Hematopoietic multipotent progenitor cell (in vitro differentiated cells): ENCODE data around the gene ATP6V0A4. TPM values are rescaled to one million over a fixed set of nuclear protein-coding genes. Genes with fewer than 3 reads are reported as not detected.
A peak's percentile ranks its signal among the peaks of the same experiment; 100 is the strongest.
"Not testable (repeated sequence)": the region's sequence is repeated elsewhere in the genome, so short reads cannot be mapped to it uniquely, and the experiment has no call there.

ENCODE experiments used
- DNase-seq, 3 donors: peaks; one replicate each; pipeline ENCODE4 v3.0.0-alpha.2; 2011 to 2015; ENCODE audit warnings: low read depth in 2 of 3, low spot score in 2 of 3
- total RNA-seq: library from RNA; depleted of rRNA; stranded (reverse); fragments of >200 nt; gene quantifications from one replicate; pipeline ENCODE4 v1.2.3, GENCODE V29; 2012

The ATP6V0A4 gene
- total RNA-seq, 1 donor, result not detected

GRCh38 chr7:138753150-138753518, 44.9 kb downstream of the ATP6V0A4 start:
- DNase-seq, result no peak

GRCh38 chr7:138752518-138753149, 45.4 kb downstream of the ATP6V0A4 start:
- peak; percentile 88 to 99 (median 98) for DNase-seq

- peak in 1 of 3 donors; percentile 20 for DNase-seq
These were observed 47.0 kb downstream of the ATP6V0A4 start for GRCh38 chr7:138750901-138751464.

- DNase-seq, result no peak
These were observed 47.5 kb downstream of the ATP6V0A4 start for GRCh38 chr7:138750473-138750872.

GRCh38 chr7:138749960-138750359, 48.0 kb downstream of the ATP6V0A4 start:
- DNase-seq, result no peak

GRCh38 chr7:138748666-138749065, 49.3 kb downstream of the ATP6V0A4 start:
- no peak for DNase-seq

- no peak for DNase-seq
These were observed 51.9 kb downstream of the ATP6V0A4 start for GRCh38 chr7:138746073-138746472.

GRCh38 chr7:138745189-138745588, 52.8 kb downstream of the ATP6V0A4 start:
- no peak for DNase-seq

- no peak for DNase-seq
These were observed 56.6 kb downstream of the ATP6V0A4 start for GRCh38 chr7:138741453-138741735.

- no peak for DNase-seq
These were observed 58.1 kb downstream of the ATP6V0A4 start for GRCh38 chr7:138739859-138740258.

- peak; percentile 73 to 96 (median 89) for DNase-seq
These were observed 59.3 kb downstream of the ATP6V0A4 start for GRCh38 chr7:138738551-138739335.

- DNase-seq, result no peak
These were observed 59.9 kb downstream of the ATP6V0A4 start for GRCh38 chr7:138738114-138738513.

- no peak for DNase-seq
These were observed 62.6 kb downstream of the ATP6V0A4 start for GRCh38 chr7:138735399-138735798.

- not testable (repeated sequence) for DNase-seq
These were observed 66.3 kb downstream of the ATP6V0A4 start for GRCh38 chr7:138731733-138732132.

GRCh38 chr7:138729444-138729843, 68.6 kb downstream of the ATP6V0A4 start:
- no peak for DNase-seq

GRCh38 chr7:138727336-138728099, 70.5 kb downstream of the ATP6V0A4 start:
- no peak for DNase-seq

GRCh38 chr7:138726288-138726687, 71.7 kb downstream of the ATP6V0A4 start:
- DNase-seq, result no peak

GRCh38 chr7:138720286-138720685, 77.7 kb downstream of the ATP6V0A4 start:
- DNase-seq, result no peak

- no peak for DNase-seq
These were observed 81.1 kb downstream of the ATP6V0A4 start for GRCh38 chr7:138716889-138717288.

GRCh38 chr7:138713191-138713590, 84.8 kb downstream of the ATP6V0A4 start:
- no peak for DNase-seq

- DNase-seq, result no peak
These were observed 85.3 kb downstream of the ATP6V0A4 start for GRCh38 chr7:138712652-138713051.
